Activated T-cell treated with anti-CD3 and anti-CD28 coated beads, Interleukin-2, amount 50 U/mL, for 4 hours (primary cell): ENCODE results near the gene OR2L2. TPM values are rescaled to one million over a fixed set of nuclear protein-coding genes. Genes with fewer than 3 reads are reported as not detected.

Source experiments
- ATAC-seq, 2 donors: fragments of 200-7000 bp; cut with Tn5 transposase; one replicate each; pipeline ENCODE4 v1.10.0; 2021
- DNase-seq: peaks from one replicate; pipeline ENCODE4 v3.0.0-alpha.2; 2020
- H3K27me3 Mint-ChIP-seq: one replicate; pipeline ENCODE4 v1.8.0; 2021; ENCODE audit warnings: low read depth, mixed read lengths
- H3K36me3 Mint-ChIP-seq: one replicate; pipeline ENCODE4 v1.8.0; 2022; ENCODE audit warnings: mixed read lengths; ENCODE audit not compliant: insufficient read depth
- H3K4me1 Mint-ChIP-seq: one replicate; pipeline ENCODE4 v1.8.0; 2021; ENCODE audit warnings: low read depth, mixed read lengths
- H3K4me3 Mint-ChIP-seq: one replicate; pipeline ENCODE4 v1.8.0; 2021; ENCODE audit warnings: mild to moderate bottlenecking, moderate library complexity, mixed read lengths
- H3K9me3 Mint-ChIP-seq: one replicate; pipeline ENCODE4 v1.8.0; 2021; ENCODE audit warnings: mixed read lengths
- total RNA-seq, 3 donors: library from RNA; stranded (reverse); gene quantifications; one replicate each; pipeline ENCODE4 v1.2.1, GENCODE V29; 2021

Gene OR2L2, protein sequence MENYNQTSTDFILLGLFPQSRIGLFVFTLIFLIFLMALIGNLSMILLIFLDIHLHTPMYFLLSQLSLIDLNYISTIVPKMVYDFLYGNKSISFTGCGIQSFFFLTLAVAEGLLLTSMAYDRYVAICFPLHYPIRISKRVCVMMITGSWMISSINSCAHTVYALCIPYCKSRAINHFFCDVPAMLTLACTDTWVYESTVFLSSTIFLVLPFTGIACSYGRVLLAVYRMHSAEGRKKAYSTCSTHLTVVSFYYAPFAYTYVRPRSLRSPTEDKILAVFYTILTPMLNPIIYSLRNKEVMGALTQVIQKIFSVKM
- total RNA-seq = under 1 TPM in 1 of 3 donors, not detected in 2; 0.05 TPM

GRCh38 chr1:248029770-248030169, at the start of gene OR2L2:
OR2L2 (plus strand) TSS chr1:248030070; CDS start chr1:248038268, 8,198 bp downstream.
- ATAC-seq (no peak), DNase-seq (no peak)
- Mint-ChIP-seq H3K4me3 (no peak within 1 kb of the TSS), H3K27me3 (no peaks in the 10 kb centered on the region), H3K4me1 (no peaks in the 10 kb centered on the region), H3K9me3 (peaks cover 17% of the 10 kb centered on the region), H3K36me3 (no peaks in the 10 kb centered on the region)

DNA sequence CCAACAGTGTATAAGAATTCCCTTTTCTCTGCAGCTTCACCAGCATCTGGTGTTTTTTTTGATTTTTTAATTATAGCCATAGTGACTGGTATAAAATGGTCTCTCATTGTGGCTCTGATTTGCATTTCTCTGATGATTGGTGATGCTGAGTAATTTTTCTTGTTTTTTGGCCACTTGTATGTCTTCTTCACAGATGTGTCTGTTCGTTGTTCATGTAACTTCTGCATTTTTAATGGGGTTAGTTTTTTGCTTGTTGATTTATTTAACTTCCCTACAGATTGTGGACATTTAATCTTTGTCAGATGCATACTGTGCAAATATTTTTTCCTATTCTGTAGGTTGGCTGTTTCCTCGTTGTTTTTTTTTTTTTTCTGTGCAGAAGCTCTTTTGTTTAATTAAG, 36.9 kb upstream of the OR2L2 start:
- Mint-ChIP-seq H3K36me3 (no peaks in the 10 kb centered on the region), H3K9me3 (peaks cover 5% of the 10 kb centered on the region), H3K27me3 (no peaks in the 10 kb centered on the region), H3K4me1 (no peaks in the 10 kb centered on the region), H3K4me3 (no peak overlapping the region)
- no peak for ATAC-seq
- DNase-seq = no peak

- ATAC-seq (no peak), DNase-seq (no peak)
- Mint-ChIP-seq H3K36me3 (no peaks in the 10 kb centered on the region), H3K9me3 (peaks cover 2% of the 10 kb centered on the region), H3K4me1 (no peaks in the 10 kb centered on the region), H3K27me3 (no peaks in the 10 kb centered on the region), H3K4me3 (no peak overlapping the region)
Observed at GRCh38 chr1:247998811-247999210, 31.1 kb upstream of the OR2L2 start.

GRCh38 chr1:248000169-248000568, 29.7 kb upstream of the OR2L2 start:
- Mint-ChIP-seq H3K4me3 (no peak overlapping the region), H3K36me3 (no peaks in the 10 kb centered on the region), H3K4me1 (no peaks in the 10 kb centered on the region), H3K9me3 (peaks cover 2% of the 10 kb centered on the region), H3K27me3 (no peaks in the 10 kb centered on the region)
- DNase-seq (no peak), ATAC-seq (no peak)

DNA sequence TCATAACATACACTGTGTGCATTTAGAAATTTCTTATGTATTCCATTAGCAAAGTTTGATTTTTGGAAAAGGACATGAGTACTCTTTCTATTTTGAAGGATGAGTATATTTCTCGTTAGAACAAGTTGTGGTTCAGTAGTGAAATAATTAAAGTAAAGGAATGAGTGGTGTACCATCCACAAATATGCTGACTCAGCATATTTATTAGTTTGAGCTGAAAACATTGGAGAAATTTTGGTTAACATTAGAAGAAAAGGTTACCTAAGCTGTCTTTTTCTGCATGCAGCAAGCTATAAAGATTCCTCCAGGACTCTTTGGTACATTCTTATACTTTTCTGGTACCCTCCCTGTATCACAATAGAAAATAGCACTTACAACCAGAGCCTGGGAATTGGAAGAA, 22.1 kb upstream of the OR2L2 start:
- ATAC-seq (no peak), DNase-seq (no peak)
- H3K4me3 Mint-ChIP-seq = no peak overlapping the region
- no peaks in the 10 kb centered on the region for H3K27me3 Mint-ChIP-seq
- H3K4me1 Mint-ChIP-seq = no peaks in the 10 kb centered on the region
- peaks cover 28% of the 10 kb centered on the region for H3K9me3 Mint-ChIP-seq
- no peaks in the 10 kb centered on the region for H3K36me3 Mint-ChIP-seq

- H3K36me3 Mint-ChIP-seq = no peaks in the 10 kb centered on the region
- no peak overlapping the region for H3K4me3 Mint-ChIP-seq
- H3K4me1 Mint-ChIP-seq = no peaks in the 10 kb centered on the region
- ATAC-seq (no peak), DNase-seq (no peak)
- no peaks in the 10 kb centered on the region for H3K27me3 Mint-ChIP-seq
- peaks cover 28% of the 10 kb centered on the region for H3K9me3 Mint-ChIP-seq
Observed at GRCh38 chr1:248009681-248010080, 20.2 kb upstream of the OR2L2 start.

- ATAC-seq (no peak), DNase-seq (no peak)
- Mint-ChIP-seq H3K36me3 (no peaks in the 10 kb centered on the region), H3K27me3 (no peaks in the 10 kb centered on the region), H3K9me3 (peaks cover 26% of the 10 kb centered on the region), H3K4me1 (no peaks in the 10 kb centered on the region), H3K4me3 (no peak within 1 kb of the TSS)
Observed at GRCh38 chr1:248013229-248013710, 16.6 kb upstream of the OR2L2 start, which contains the start of gene OR2L5. OR2L5 (plus strand) TSS chr1:248013660; CDS start chr1:248021948, 8,288 bp downstream.

- DNase-seq = no peak
- Mint-ChIP-seq H3K4me3 (no peak overlapping the region), H3K4me1 (no peaks in the 10 kb centered on the region), H3K9me3 (peaks cover 9% of the 10 kb centered on the region), H3K36me3 (no peaks in the 10 kb centered on the region), H3K27me3 (no peaks in the 10 kb centered on the region)
- ATAC-seq = no peak
Observed at GRCh38 chr1:248015803-248016202, 14.1 kb upstream of the OR2L2 start.

DNA sequence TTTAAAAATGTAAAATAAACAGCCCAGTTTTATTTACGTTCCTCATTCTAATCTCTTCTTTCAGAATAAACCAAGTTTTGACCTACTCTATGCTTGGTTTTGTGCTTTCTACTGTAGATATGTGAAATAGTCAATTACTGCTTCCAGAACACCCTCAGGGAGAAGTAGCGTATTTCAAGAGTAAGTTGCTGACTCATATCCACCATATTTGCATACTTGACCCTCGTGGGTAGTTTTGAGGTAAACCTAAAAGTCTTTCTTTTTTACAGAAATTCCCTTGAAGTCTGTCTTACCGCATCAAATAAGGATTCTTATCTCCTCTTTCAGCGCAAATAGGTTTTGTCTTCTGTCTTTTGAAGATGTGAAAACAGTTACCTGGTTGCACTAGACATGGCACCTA, 15.3 kb downstream of the OR2L2 start:
- Mint-ChIP-seq H3K4me1 (no peaks in the 10 kb centered on the region), H3K4me3 (no peak overlapping the region), H3K36me3 (no peaks in the 10 kb centered on the region), H3K27me3 (no peaks in the 10 kb centered on the region), H3K9me3 (peaks cover 5% of the 10 kb centered on the region)
- DNase-seq = no peak
- ATAC-seq = no peak

DNA sequence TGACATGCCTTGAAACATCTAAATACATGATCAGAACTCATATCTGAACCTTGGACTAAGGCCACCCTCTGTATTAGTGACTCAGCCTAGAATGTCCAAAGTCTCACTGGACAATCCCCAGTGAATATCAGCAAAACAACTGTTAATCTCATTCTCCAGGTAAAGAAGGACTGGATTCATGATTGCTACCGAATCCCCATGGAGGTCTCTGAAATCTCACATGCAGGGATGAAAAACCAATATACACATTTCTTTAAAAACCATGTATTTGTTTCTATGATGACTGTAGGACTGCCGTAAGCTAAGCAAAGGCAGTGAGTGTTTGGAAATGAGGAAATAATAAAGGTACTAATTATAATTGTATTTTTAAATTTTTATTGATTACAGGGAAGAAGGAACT, 16.7 kb downstream of the OR2L2 start, which contains the start of gene OR2L3:
OR2L3 (plus strand) TSS at position 301 of the 400 bp plus-strand sequence. CDS start 13,846 bp downstream, outside the sequence.
- H3K9me3 Mint-ChIP-seq = peaks cover 5% of the 10 kb centered on the region
- no peak for DNase-seq
- H3K4me1 Mint-ChIP-seq = no peaks in the 10 kb centered on the region
- no peak for ATAC-seq
- no peaks in the 10 kb centered on the region for H3K27me3 Mint-ChIP-seq
- no peak within 1 kb of the TSS for H3K4me3 Mint-ChIP-seq
- H3K36me3 Mint-ChIP-seq = no peaks in the 10 kb centered on the region

DNA sequence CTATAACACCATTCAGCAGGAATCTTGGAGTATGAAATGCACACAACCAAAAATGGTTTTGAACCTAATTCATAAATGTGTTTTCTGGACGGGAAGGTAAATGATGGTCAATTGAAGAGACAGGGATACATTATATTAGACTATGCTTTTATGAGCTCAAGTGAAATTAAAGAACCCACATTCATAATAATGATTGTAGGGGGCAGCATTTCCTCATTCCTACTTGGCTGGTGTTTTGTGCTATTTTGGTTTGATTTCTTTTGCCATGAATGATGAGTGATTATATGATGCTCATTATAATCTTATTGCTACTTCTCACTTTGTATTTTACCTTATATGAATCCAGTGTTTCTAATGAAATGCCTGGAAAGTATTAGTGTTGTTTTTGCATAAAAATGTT, 17.1 kb downstream of the OR2L2 start:
- DNase-seq (no peak), ATAC-seq (no peak)
- H3K4me1 Mint-ChIP-seq = no peaks in the 10 kb centered on the region

DNA sequence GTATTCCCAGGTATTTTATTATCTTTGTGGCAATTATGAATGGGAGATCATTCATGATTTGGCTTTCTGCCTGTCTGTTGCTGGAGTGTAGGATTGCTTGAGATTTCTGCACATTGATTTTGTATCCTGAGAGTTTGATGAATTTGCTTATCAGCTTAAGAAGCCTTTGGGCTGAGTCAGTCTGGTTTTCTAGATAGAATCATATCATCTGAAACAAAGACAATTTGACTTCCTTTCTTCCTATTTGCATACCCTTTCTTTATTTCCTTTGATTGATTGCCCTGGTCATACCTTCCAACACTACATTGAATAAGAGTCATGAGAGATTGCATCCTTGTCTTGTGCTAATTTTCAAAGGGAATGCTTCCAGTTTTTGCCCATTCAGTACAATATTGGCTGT, 24.8 kb downstream of the OR2L2 start:
- H3K36me3 Mint-ChIP-seq = no peaks in the 10 kb centered on the region

More for the DNA sequence above, 17.1 kb downstream of the OR2L2 start:
- Mint-ChIP-seq H3K36me3 (no peaks in the 10 kb centered on the region), H3K9me3 (peaks cover 5% of the 10 kb centered on the region), H3K27me3 (no peaks in the 10 kb centered on the region), H3K4me3 (no peak overlapping the region)

GRCh38 chr1:248055261-248055660, 25.4 kb downstream of the OR2L2 start:
- Mint-ChIP-seq H3K9me3 (peaks cover 16% of the 10 kb centered on the region), H3K4me3 (no peak overlapping the region)
- ATAC-seq = no peak

More for the DNA sequence above, 24.8 kb downstream of the OR2L2 start:
- peaks cover 16% of the 10 kb centered on the region for H3K9me3 Mint-ChIP-seq
- DNase-seq (no peak), ATAC-seq (no peak)
- H3K4me3 Mint-ChIP-seq = no peak overlapping the region
- H3K4me1 Mint-ChIP-seq = no peaks in the 10 kb centered on the region
- no peaks in the 10 kb centered on the region for H3K27me3 Mint-ChIP-seq

GRCh38 chr1:248065071-248065470, 35.2 kb downstream of the OR2L2 start:
- H3K4me3 Mint-ChIP-seq = no peak overlapping the region
- H3K9me3 Mint-ChIP-seq = peaks cover 4% of the 10 kb centered on the region
- ATAC-seq (no peak), DNase-seq (no peak)
- peaks cover 4% of the 10 kb centered on the region for H3K27me3 Mint-ChIP-seq
- H3K4me1 Mint-ChIP-seq = no peaks in the 10 kb centered on the region
- H3K36me3 Mint-ChIP-seq = no peaks in the 10 kb centered on the region

More at GRCh38 chr1:248055261-248055660, 25.4 kb downstream of the OR2L2 start:
- Mint-ChIP-seq H3K27me3 (no peaks in the 10 kb centered on the region), H3K36me3 (no peaks in the 10 kb centered on the region), H3K4me1 (no peaks in the 10 kb centered on the region)
- DNase-seq = no peak

GRCh38 chr1:248065604-248066003, 35.7 kb downstream of the OR2L2 start:
- no peak for ATAC-seq
- Mint-ChIP-seq H3K36me3 (no peaks in the 10 kb centered on the region), H3K27me3 (peaks cover 4% of the 10 kb centered on the region), H3K4me1 (no peaks in the 10 kb centered on the region), H3K9me3 (peaks cover 8% of the 10 kb centered on the region), H3K4me3 (no peak overlapping the region)
- no peak for DNase-seq
